Natural killer cell (primary cell): ENCODE data around the gene NEGR1. TPM values are rescaled to one million over a fixed set of nuclear protein-coding genes. Genes with fewer than 3 reads are reported as not detected.

ENCODE experiments used
- ATAC-seq, 3 donors: fragments of 150-1000 bp in 2 of 3; fragments of 200-7000 bp in 1 of 3; cut with Tn5 transposase; 1 replicate in 1 of 3; 2 replicates in 2 of 3; pipeline ENCODE4 v1.10.0; 2021; ENCODE audit warnings: mild to moderate bottlenecking in 2 of 3, moderate library complexity in 2 of 3
- DNase-seq, 2 donors: peaks; one replicate each; pipeline versions ENCODE4 v3.0.0 to v3.0.0-alpha.2; 2013 to 2021; ENCODE audit warnings: mixed read lengths in 1 of 2
- H3K27ac ChIP-seq: one replicate; pipeline ENCODE4 v1.5.1; 2013; ENCODE audit warnings: mild to moderate bottlenecking, low read length
- H3K27me3 ChIP-seq: one replicate; pipeline ENCODE4 v1.6.1; 2013; ENCODE audit warnings: low read length; ENCODE audit not compliant: control insufficient read depth, insufficient read depth
- H3K36me3 ChIP-seq: one replicate; pipeline ENCODE4 v1.6.1; 2013; ENCODE audit warnings: low read length; ENCODE audit not compliant: control insufficient read depth, insufficient read depth
- H3K4me1 ChIP-seq: one replicate; pipeline ENCODE4 v1.6.1; 2013; ENCODE audit warnings: low read length; ENCODE audit not compliant: control insufficient read depth, insufficient read depth
- H3K4me3 ChIP-seq: one replicate; pipeline ENCODE4 v1.5.1; 2013; ENCODE audit warnings: low read length
- H3K9me3 ChIP-seq: one replicate; pipeline ENCODE4 v1.6.1; 2013; ENCODE audit warnings: low read length; ENCODE audit not compliant: control insufficient read depth, insufficient read depth
- H3K27ac Mint-ChIP-seq, 2 donors: one replicate each; pipeline ENCODE4 v1.8.0; 2022; ENCODE audit warnings: mild to moderate bottlenecking in 2 of 2, mixed read lengths in 2 of 2, moderate library complexity in 1 of 2
- H3K27me3 Mint-ChIP-seq, 2 donors: one replicate each; pipeline ENCODE4 v1.8.0; 2022; ENCODE audit warnings: low read depth in 2 of 2, mixed read lengths in 2 of 2
- H3K36me3 Mint-ChIP-seq: one replicate; pipeline ENCODE4 v1.8.0; 2022; ENCODE audit warnings: mixed read lengths
- H3K4me1 Mint-ChIP-seq, 2 donors: one replicate each; pipeline ENCODE4 v1.8.0; 2022; ENCODE audit warnings: mixed read lengths in 2 of 2
- H3K4me3 Mint-ChIP-seq: one replicate; pipeline ENCODE4 v1.8.0; 2022; ENCODE audit warnings: mild to moderate bottlenecking, moderate library complexity, mixed read lengths
- H3K9me3 Mint-ChIP-seq, 2 donors: one replicate each; pipeline ENCODE4 v1.8.0; 2022; ENCODE audit warnings: mixed read lengths in 2 of 2
- CTCF ChIP-seq: fragments of 200-600 bp; IDR thresholded peaks from one replicate; pipeline ENCODE4 v1.8.0; 2022; ENCODE audit warnings: antibody characterized with exemption
- WGBS: methylation state at CpG from one replicate; pipeline ENCODE4 v1.1.7; 2013; ENCODE audit warnings: missing lambda C conversion rate; ENCODE audit not compliant: insufficient coverage; 5-methylcytosine and 5-hydroxymethylcytosine counted together
- intact Hi-C: fragments of 100-400 bp; cut with micrococcal nuclease; formaldehyde crosslinking; loops from one replicate; pipeline ENCODE4 v1.14.2; 2022
- total RNA-seq, 4 donors: library from RNA; stranded (reverse); fragments of 120-200 nt in 1 of 4; gene quantifications; one replicate each; pipeline versions ENCODE4 v1.2.3 to v1.2.4, GENCODE V29; 2013 to 2022

NEGR1 gene
- total RNA-seq, 3 donors from 2014 or later (not counting 1 experiment from before 2014, with no cell fraction given): 0.55 to 1.3 TPM; not detected in 1

GRCh38 chr1:72094209-72094608 is 188.1 kb downstream of the NEGR1 start:
- no peak for DNase-seq
- no peak overlapping the region for H3K27ac ChIP-seq
- no peaks in the 10 kb centered on the region for H3K4me1 ChIP-seq
- intact Hi-C loops: no loop called here
- no peak overlapping the region for H3K4me3 Mint-ChIP-seq
- H3K36me3 Mint-ChIP-seq: no peaks in the 10 kb centered on the region
- no peaks in the 10 kb centered on the region for H3K9me3 ChIP-seq
- H3K27ac Mint-ChIP-seq: no peak overlapping the region
- H3K36me3 ChIP-seq: no peaks in the 10 kb centered on the region
- H3K4me3 ChIP-seq: no peak overlapping the region
- no peak for TF ChIP-seq CTCF
- H3K4me1 Mint-ChIP-seq: no peaks in the 10 kb centered on the region
- no peaks in the 10 kb centered on the region for H3K27me3 ChIP-seq
- WGBS: 71% methylated on average over 1 of the region's 2 CpGs
- peaks cover 0 to 2% of the 10 kb centered on the region in 2 donors for H3K9me3 Mint-ChIP-seq
- H3K27me3 Mint-ChIP-seq: no peaks in the 10 kb centered on the region
- ATAC-seq: no peak

- no peak overlapping the region for H3K4me3 Mint-ChIP-seq
- peaks cover 0 to 2% of the 10 kb centered on the region in 2 donors for H3K9me3 Mint-ChIP-seq
- H3K27me3 Mint-ChIP-seq: no peaks in the 10 kb centered on the region
- Histone ChIP-seq H3K4me3 (no peak overlapping the region), H3K27me3 (no peaks in the 10 kb centered on the region), H3K36me3 (no peaks in the 10 kb centered on the region), H3K9me3 (no peaks in the 10 kb centered on the region), H3K27ac (no peak overlapping the region), H3K4me1 (no peaks in the 10 kb centered on the region)
- ATAC-seq (no peak), DNase-seq (no peak)
- TF ChIP-seq CTCF: no peak
- no peaks in the 10 kb centered on the region for H3K36me3 Mint-ChIP-seq
- no peak overlapping the region for H3K27ac Mint-ChIP-seq
- WGBS: no CpG with 5 or more reads among the region's 3 CpGs
- no peaks in the 10 kb centered on the region for H3K4me1 Mint-ChIP-seq
- intact Hi-C loops: no loop called here
Measured at GRCh38 chr1:72086394-72086793, 195.9 kb downstream of the NEGR1 start.

- no peak overlapping the region for H3K27ac ChIP-seq
- ATAC-seq (no peak), DNase-seq (no peak)
- no peak overlapping the region for H3K4me3 ChIP-seq
- no peaks in the 10 kb centered on the region for H3K36me3 ChIP-seq
- H3K9me3 ChIP-seq: no peaks in the 10 kb centered on the region
- peaks cover 0 to 2% of the 10 kb centered on the region in 2 donors for H3K9me3 Mint-ChIP-seq
- no peak overlapping the region for H3K4me3 Mint-ChIP-seq
- no peaks in the 10 kb centered on the region for H3K4me1 ChIP-seq
- H3K27me3 Mint-ChIP-seq: no peaks in the 10 kb centered on the region
- H3K27ac Mint-ChIP-seq: no peak overlapping the region
- intact Hi-C loops: no loop called here
- no peaks in the 10 kb centered on the region for H3K36me3 Mint-ChIP-seq
- H3K4me1 Mint-ChIP-seq: no peaks in the 10 kb centered on the region
- no peaks in the 10 kb centered on the region for H3K27me3 ChIP-seq
- no peak for TF ChIP-seq CTCF
Measured at GRCh38 chr1:72075425-72075824, 206.9 kb downstream of the NEGR1 start.

GRCh38 chr1:72066431-72066830 is 215.9 kb downstream of the NEGR1 start:
- DNase-seq (no peak), ATAC-seq (no peak)
- Histone ChIP-seq H3K4me1 (no peaks in the 10 kb centered on the region), H3K36me3 (no peaks in the 10 kb centered on the region), H3K27me3 (no peaks in the 10 kb centered on the region), H3K9me3 (no peaks in the 10 kb centered on the region), H3K4me3 (no peak overlapping the region), H3K27ac (no peak overlapping the region)
- Mint-ChIP-seq H3K4me1 (no peaks in the 10 kb centered on the region), H3K27ac (no peak overlapping the region), H3K4me3 (no peak overlapping the region), H3K27me3 (no peaks in the 10 kb centered on the region), H3K36me3 (no peaks in the 10 kb centered on the region), H3K9me3 (peaks cover 0 to 2% of the 10 kb centered on the region in 2 donors)
- WGBS: 63% methylated on average over 7 of the region's 7 CpGs
- no peak for TF ChIP-seq CTCF
- intact Hi-C loops: no loop called here
